HepG2 (cell line): Measurements from ENCODE around the gene LIMD2. TPM values are rescaled to one million over a fixed set of nuclear protein-coding genes. Genes with fewer than 3 reads are reported as not detected.

ENCODE experiments used
- BRCA1 ChIP-seq: sonication (generic); formaldehyde crosslinking; IDR thresholded peaks from 2 replicates; pipeline ENCODE4 v1.4.0; 2020; ENCODE audit warnings: missing genetic modification reagents
- CREM ChIP-seq, 2 experiments: sonication (generic) in 1 of 2; formaldehyde crosslinking in 1 of 2; IDR thresholded peaks; 2 replicates each; pipeline versions ENCODE4 v1.4.0 to v1.6.1; 2016 to 2020; ENCODE audit warnings: antibody characterized with exemption in 1 of 2, mild to moderate bottlenecking in 1 of 2, missing genetic modification reagents in 1 of 2
- ETV5 ChIP-seq: IDR thresholded peaks from 2 replicates; pipeline ENCODE4 v1.6.1; 2018; ENCODE audit warnings: missing biosample characterization, missing genetic modification reagents, inconsistent platforms, borderline replicate concordance
- IRX3 ChIP-seq: sonication (generic); formaldehyde crosslinking; IDR thresholded peaks from 2 replicates; pipeline ENCODE4 v1.8.1; 2023; ENCODE audit warnings: mild to moderate bottlenecking, low read depth, missing genetic modification reagents, borderline replicate concordance
- MLXIP ChIP-seq: sonication (generic); formaldehyde crosslinking; IDR thresholded peaks from 2 replicates; pipeline ENCODE4 v1.9.0; 2021; ENCODE audit warnings: missing genetic modification reagents, borderline replicate concordance
- ZFAT ChIP-seq: sonication (generic); formaldehyde crosslinking; conservative IDR thresholded peaks from 2 replicates; pipeline ENCODE4 v1.8.1; 2023; ENCODE audit warnings: missing genetic modification reagents, inconsistent platforms
- ZNF101 ChIP-seq: sonication (generic); formaldehyde crosslinking; IDR thresholded peaks from 2 replicates; pipeline ENCODE4 v1.4.0; 2020; ENCODE audit warnings: mild to moderate bottlenecking, low read depth, missing genetic modification reagents, borderline replicate concordance
- ZNF24 ChIP-seq: fragments of 450-650 bp; IDR thresholded peaks from 2 replicates; pipeline ENCODE4 v1.6.1; 2017; ENCODE audit warnings: antibody characterized with exemption, mild to moderate bottlenecking
- ZNF263 ChIP-seq: sonication (generic); formaldehyde crosslinking; IDR thresholded peaks from 2 replicates; pipeline ENCODE4 v1.4.0; 2020; ENCODE audit warnings: missing genetic modification reagents
- ZNF430 ChIP-seq: sonication (generic); formaldehyde crosslinking; IDR thresholded peaks from 2 replicates; pipeline ENCODE4 v1.9.0; 2021; ENCODE audit warnings: mild to moderate bottlenecking, missing genetic modification reagents
- ZNF460 ChIP-seq: sonication (generic); formaldehyde crosslinking; IDR thresholded peaks from 2 replicates; pipeline ENCODE4 v1.5.1; 2020; ENCODE audit warnings: missing genetic modification reagents, mild to moderate bottlenecking, borderline replicate concordance
- ZNF564 ChIP-seq: sonication (generic); formaldehyde crosslinking; IDR thresholded peaks from 2 replicates; pipeline ENCODE4 v1.8.1; 2023; ENCODE audit warnings: mild to moderate bottlenecking, missing genetic modification reagents
- polyA plus RNA-seq, 8 experiments: library from polyadenylated mRNA; depleted of rRNA in 3 of 8; stranded (reverse) in 7 of 8; unstranded in 1 of 8; fragments of >200 nt; fragmentation: Illumina TruSeq in 4 of 8; extraction: Trizol in 4 of 8; gene quantifications; 2 replicates each; pipeline versions ENCODE4 v1.2.1 to v1.2.3, GENCODE V29; 2011 to 2016; ENCODE audit warnings: low read depth in 4 of 8, missing spikeins in 1 of 8, mixed read lengths in 1 of 8; ENCODE audit not compliant: insufficient read depth in 1 of 8
- total RNA-seq, 5 experiments: library from RNA; depleted of rRNA; stranded (reverse); fragments of >200 nt; fragmentation: Illumina TruSeq; extraction: Trizol; gene quantifications; 2 replicates each; pipeline ENCODE4 v1.2.3, GENCODE V29; 2016; ENCODE audit warnings: low read depth in 1 of 5

Gene LIMD2
- total and polyA plus RNA-seq, 2 of the 13 experiments (the other 11 are each of a cell fraction or from before 2014, with no cell fraction given): 9.0 to 20.8 TPM

DNA sequence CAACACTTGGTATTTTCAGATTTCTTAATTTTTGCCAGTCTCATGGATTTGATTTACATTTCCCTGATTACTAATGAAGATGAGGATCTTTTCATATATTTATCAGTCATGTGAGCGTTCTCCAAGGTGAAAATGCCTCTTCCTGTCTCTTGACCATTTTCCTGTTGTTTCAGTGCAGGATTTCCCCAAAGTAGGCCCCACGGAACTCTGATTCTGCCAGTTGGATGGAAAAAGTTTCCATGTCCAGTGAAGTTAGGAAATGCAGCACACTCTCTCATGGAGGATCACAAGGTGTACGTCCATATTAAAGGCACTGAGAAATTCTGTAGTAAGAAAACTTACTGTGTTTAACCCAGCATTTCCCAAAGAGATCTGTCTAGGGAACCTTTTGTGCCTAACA, 16.5 kb upstream of the LIMD2 start (continued):
- TF ChIP-seq ZNF460 (no peak), IRX3 (no peak), ZNF101 (CRISPR knock-in tag) (no peak), CREM (IDR thresholded peaks at IDR 0.05) (no peak), CREM (CRISPR knock-in tag; IDR thresholded peaks at IDR 0.05) (no peak), ZNF430 (CRISPR knock-in tag) (no peak), ZNF263 (CRISPR knock-in tag) (no peak), ETV5 (no peak), ZNF564 (CRISPR knock-in tag) (no peak), ZNF24 (no peak), MLXIP (CRISPR knock-in tag) (no peak), ZFAT (CRISPR knock-in tag) (no peak), BRCA1 (CRISPR knock-in tag) (no peak)
